ENCODE measurements around the gene ZNF79.

The ZNF79 gene

DNA sequence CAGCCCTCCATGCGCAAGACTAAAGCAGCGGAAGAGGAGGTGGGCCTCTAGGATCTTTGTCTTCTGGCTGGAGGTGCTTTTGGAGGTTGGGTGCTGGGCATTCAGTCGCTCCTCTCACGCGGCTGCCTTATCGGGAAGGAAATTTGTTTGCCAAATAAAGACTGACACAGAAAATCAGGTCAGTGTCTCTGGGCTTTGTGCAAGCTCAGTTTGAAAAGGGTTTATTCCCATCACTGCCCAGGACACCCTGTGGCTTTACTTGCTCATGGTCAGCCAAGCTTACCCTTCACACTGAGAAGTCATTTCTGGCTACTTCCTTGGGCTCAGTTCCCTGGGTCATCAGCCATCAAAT lies 16.7 kb upstream of the ZNF79 start:
- H3K4me1 ChIP-seq (ENCODE audit: control insufficient read depth, insufficient read depth, low read length) = peaks cover 8% of the 10 kb centered on the region
- 82 to 90% methylated on average over 6 of the region's 6 CpGs for WGBS, 2 experiments
- H3K27ac ChIP-seq (ENCODE audit: insufficient read depth, low read depth, low read length, poor library complexity, severe bottlenecking) = no peak overlapping the region
- no peaks in the 10 kb centered on the region for H3K9me3 ChIP-seq (ENCODE audit: control insufficient read depth, low read length)
- peaks cover 11% of the 10 kb centered on the region for H3K36me3 ChIP-seq (ENCODE audit: control insufficient read depth, insufficient read depth, low read length)
- H3K4me3 ChIP-seq (ENCODE audit: insufficient read depth, low read depth, low read length) = no peak overlapping the region
- H3K27me3 ChIP-seq (ENCODE audit: control insufficient read depth, insufficient read depth, low read length, poor library complexity, severe bottlenecking) = no peaks in the 10 kb centered on the region

DNA sequence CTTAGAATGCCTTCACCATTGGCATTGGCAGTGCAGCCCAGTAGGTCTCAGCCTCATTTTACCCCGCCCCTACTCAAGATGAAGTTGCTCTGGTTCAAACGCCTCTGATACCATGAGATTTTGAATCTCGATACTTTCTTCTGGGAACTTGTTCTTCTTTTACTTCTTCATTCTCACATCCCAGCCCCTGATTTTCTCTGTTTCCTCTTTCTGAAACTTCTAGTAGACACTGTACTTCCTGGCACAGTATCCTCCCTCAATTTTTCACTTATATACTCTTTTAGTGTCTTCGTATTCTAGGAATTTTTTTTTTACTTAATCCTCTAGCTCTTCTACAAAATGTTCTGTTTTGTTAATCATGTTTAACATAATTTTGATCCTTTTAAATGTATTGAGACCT lies 13.1 kb upstream of the ZNF79 start:
- no peak overlapping the region for H3K4me3 ChIP-seq (ENCODE audit: insufficient read depth, low read depth, low read length)
- H3K27me3 ChIP-seq (ENCODE audit: control insufficient read depth, insufficient read depth, low read length, poor library complexity, severe bottlenecking) = no peaks in the 10 kb centered on the region
- H3K27ac ChIP-seq (ENCODE audit: insufficient read depth, low read depth, low read length, poor library complexity, severe bottlenecking) = no peak overlapping the region
- H3K36me3 ChIP-seq (ENCODE audit: control insufficient read depth, insufficient read depth, low read length) = no peaks in the 10 kb centered on the region
- WGBS, 2 experiments = 95 to 99% methylated on average over 3 to 4 of the region's 4 CpGs
- H3K4me1 ChIP-seq (ENCODE audit: control insufficient read depth, insufficient read depth, low read length) = peaks cover 8% of the 10 kb centered on the region
- no peaks in the 10 kb centered on the region for H3K9me3 ChIP-seq (ENCODE audit: control insufficient read depth, low read length)

DNA sequence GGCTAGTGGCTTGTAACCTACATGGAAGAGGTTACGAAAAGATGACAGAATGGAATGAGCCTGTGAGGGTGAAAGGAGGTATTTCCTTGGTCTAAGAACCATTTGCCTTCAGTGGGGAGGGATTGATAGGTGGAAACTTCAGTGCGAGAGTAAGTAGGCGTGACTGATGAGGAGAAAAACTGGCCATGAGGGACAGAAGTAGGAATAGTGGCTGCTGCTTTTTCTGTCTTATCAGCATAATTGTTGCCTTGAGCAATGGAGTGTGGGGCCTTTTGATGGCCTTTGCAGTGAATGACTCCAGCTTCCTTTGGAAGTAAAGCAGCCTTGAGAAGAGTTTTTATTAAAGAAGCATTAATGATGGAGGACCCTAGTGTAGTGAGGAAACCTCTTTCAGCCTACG lies 9.0 kb upstream of the ZNF79 start:
- no peaks in the 10 kb centered on the region for H3K4me1 ChIP-seq (ENCODE audit: control insufficient read depth, insufficient read depth, low read length)
- 84 to 94% methylated on average over 4 of the region's 4 CpGs for WGBS, 2 experiments
- H3K36me3 ChIP-seq (ENCODE audit: control insufficient read depth, insufficient read depth, low read length) = no peaks in the 10 kb centered on the region
- no peak overlapping the region for H3K27ac ChIP-seq (ENCODE audit: insufficient read depth, low read depth, low read length, poor library complexity, severe bottlenecking)
- no peaks in the 10 kb centered on the region for H3K27me3 ChIP-seq (ENCODE audit: control insufficient read depth, insufficient read depth, low read length, poor library complexity, severe bottlenecking)
- H3K4me3 ChIP-seq (ENCODE audit: insufficient read depth, low read depth, low read length) = no peak overlapping the region
- no peaks in the 10 kb centered on the region for H3K9me3 ChIP-seq (ENCODE audit: control insufficient read depth, low read length)

DNA sequence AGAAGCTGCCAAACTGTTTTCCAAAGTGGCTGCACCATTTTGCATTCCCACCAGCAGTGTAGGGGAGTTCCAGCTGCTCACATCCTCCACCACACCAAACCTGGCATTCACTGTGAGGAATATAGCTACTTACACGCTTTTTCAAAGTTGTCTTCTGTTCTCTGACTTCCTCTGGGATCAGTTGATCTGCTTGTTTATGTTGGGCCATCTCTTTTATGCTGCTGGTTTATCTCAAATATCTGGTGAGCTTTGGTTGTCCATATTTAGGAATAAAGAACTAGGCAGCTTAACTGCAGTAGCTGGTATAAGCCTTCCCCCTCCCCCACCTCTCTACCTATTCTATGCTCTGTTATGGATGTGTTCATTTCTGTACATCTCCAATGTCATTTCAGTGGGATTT lies 8.5 kb upstream of the ZNF79 start:
- H3K36me3 ChIP-seq (ENCODE audit: control insufficient read depth, insufficient read depth, low read length) = no peaks in the 10 kb centered on the region
- no peak overlapping the region for H3K27ac ChIP-seq (ENCODE audit: insufficient read depth, low read depth, low read length, poor library complexity, severe bottlenecking)
- no peaks in the 10 kb centered on the region for H3K9me3 ChIP-seq (ENCODE audit: control insufficient read depth, low read length)
- 93 to 95% methylated on average over 1 of the region's 1 CpG for WGBS, 2 experiments
- H3K4me1 ChIP-seq (ENCODE audit: control insufficient read depth, insufficient read depth, low read length) = no peaks in the 10 kb centered on the region
- no peaks in the 10 kb centered on the region for H3K27me3 ChIP-seq (ENCODE audit: control insufficient read depth, insufficient read depth, low read length, poor library complexity, severe bottlenecking)
- H3K4me3 ChIP-seq (ENCODE audit: insufficient read depth, low read depth, low read length) = no peak overlapping the region

DNA sequence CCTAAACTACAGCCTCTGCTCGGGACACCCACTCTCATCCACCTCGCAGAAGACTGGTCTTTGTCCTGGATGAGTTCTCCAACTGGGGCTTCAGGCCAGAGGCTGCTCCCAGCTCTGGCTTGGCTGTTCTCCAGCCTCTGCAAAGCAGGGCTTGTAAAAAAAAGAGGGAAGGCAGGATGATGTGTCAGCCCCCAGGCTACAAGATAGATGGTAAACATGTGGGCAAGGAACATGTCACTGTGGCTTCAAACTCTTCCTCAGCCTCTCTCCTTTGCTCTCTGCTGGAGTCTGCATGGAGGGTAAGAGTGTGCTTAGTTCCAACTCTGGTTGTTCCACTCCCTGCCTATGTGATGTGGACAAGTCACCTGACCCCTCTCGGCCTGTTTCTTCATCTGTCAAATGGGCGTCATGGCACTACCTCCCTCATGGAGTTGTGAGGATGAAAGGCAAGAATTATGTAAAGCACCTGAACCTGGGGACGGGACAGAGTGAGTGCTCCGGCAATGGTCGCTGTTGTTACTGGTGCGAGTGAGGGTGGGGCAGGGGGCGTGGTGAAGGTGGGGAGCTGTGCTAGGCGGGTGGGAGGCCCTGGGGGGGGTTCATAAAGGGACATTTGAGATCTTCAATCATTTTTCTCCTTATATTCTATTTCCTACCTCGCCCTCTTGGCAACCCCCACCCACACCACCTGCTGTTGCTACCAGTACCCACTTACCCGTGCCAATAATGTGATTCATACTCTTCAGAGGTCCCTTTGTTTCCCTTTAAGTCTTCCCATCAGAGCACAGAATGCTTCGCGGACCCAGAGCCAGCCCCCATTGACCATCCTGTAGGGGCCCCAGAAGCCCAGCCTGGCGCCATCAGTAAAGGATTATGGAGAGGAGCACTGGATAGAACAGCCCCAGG lies 6.8 kb upstream of the ZNF79 start:
- WGBS, 2 experiments = 86 to 90% methylated on average over 14 to 15 of the region's 15 CpGs
- Histone ChIP-seq H3K4me3 (ENCODE audit: insufficient read depth, low read depth, low read length) (no peak overlapping the region), H3K4me1 (ENCODE audit: control insufficient read depth, insufficient read depth, low read length) (peaks cover 2% of the 10 kb centered on the region), H3K36me3 (ENCODE audit: control insufficient read depth, insufficient read depth, low read length) (no peaks in the 10 kb centered on the region), H3K27me3 (ENCODE audit: control insufficient read depth, insufficient read depth, low read length, poor library complexity, severe bottlenecking) (no peaks in the 10 kb centered on the region), H3K9me3 (ENCODE audit: control insufficient read depth, low read length) (no peaks in the 10 kb centered on the region), H3K27ac (ENCODE audit: insufficient read depth, low read depth, low read length, poor library complexity, severe bottlenecking) (no peak overlapping the region)

DNA sequence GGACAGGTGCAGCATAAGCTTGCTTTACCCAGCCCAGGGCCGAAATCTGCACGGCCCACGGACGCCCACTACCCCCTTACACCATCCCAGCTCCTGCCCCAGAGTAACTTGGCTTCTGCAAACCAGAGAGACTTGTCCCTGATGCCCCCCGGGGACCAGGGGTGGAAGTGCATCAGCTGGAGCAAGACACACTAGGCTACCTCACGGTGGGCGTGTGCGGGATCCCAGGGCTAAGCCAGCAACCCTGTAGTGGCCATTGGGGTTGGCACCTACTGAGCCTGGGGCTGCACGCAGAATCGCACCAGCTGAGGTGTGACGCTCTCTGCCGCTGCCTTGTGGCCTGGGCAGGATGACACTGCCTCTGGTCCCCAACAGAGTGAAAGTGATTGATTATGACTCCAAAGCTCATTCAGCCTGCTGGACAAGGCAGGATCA lies 6.1 kb upstream of the ZNF79 start:
- H3K4me3 ChIP-seq (ENCODE audit: insufficient read depth, low read depth, low read length) = no peak overlapping the region
- H3K9me3 ChIP-seq (ENCODE audit: control insufficient read depth, low read length) = no peaks in the 10 kb centered on the region
- no peaks in the 10 kb centered on the region for H3K27me3 ChIP-seq (ENCODE audit: control insufficient read depth, insufficient read depth, low read length, poor library complexity, severe bottlenecking)
- H3K27ac ChIP-seq (ENCODE audit: insufficient read depth, low read depth, low read length, poor library complexity, severe bottlenecking) = no peak overlapping the region
- WGBS, 2 experiments = 63 to 72% methylated on average over 12 of the region's 12 CpGs
- H3K4me1 ChIP-seq (ENCODE audit: control insufficient read depth, insufficient read depth, low read length) = peaks cover 8% of the 10 kb centered on the region
- no peaks in the 10 kb centered on the region for H3K36me3 ChIP-seq (ENCODE audit: control insufficient read depth, insufficient read depth, low read length)

DNA sequence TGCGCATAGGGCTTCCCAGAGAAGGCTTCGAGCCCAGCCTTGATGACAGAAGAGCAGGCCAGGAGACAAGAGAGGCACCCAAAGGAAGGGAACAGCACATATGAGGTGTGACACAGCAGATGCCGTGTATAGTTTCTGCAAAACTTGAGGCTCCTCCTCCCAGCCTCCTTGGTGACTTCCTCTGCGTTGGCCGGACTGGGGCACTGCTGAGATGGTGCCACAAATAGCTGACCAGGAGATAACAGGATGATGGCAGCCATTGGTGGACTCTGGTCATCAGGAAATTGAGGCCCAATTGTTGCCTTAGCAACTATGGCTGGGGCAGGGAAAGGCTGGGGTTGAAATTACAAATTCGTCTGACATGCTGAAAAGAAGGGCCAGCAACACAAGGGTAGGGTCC lies 4.8 kb upstream of the ZNF79 start:
- Histone ChIP-seq H3K4me1 (ENCODE audit: control insufficient read depth, insufficient read depth, low read length) (peaks cover 8% of the 10 kb centered on the region), H3K27ac (ENCODE audit: insufficient read depth, low read depth, low read length, poor library complexity, severe bottlenecking) (no peak overlapping the region), H3K9me3 (ENCODE audit: control insufficient read depth, low read length) (no peaks in the 10 kb centered on the region), H3K36me3 (ENCODE audit: control insufficient read depth, insufficient read depth, low read length) (no peaks in the 10 kb centered on the region), H3K4me3 (ENCODE audit: insufficient read depth, low read depth, low read length) (no peak overlapping the region), H3K27me3 (ENCODE audit: control insufficient read depth, insufficient read depth, low read length, poor library complexity, severe bottlenecking) (no peaks in the 10 kb centered on the region)
- 91 to 92% methylated on average over 6 of the region's 6 CpGs for WGBS, 2 experiments

DNA sequence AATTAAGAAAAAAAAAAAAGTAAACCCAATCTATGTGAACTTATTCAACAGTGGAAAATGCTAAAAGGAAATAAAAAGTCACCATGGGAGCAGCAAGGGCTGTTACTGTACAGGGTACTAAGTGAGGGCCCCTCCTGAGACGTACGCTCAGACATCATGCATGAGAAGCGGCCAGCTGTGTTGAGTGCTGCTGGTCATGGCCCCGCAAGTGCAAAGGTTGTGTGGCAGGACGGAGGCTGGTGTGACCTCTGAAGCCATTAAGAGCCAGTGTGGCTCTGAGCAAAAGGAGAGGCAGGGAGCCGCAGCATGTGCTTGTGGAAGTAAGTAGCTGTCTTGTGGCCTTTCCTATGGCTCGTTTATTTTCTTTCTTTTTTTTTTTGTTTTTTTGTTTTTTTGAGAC lies 3.1 kb upstream of the ZNF79 start:
- Histone ChIP-seq H3K4me3 (ENCODE audit: insufficient read depth, low read depth, low read length) (no peak overlapping the region), H3K36me3 (ENCODE audit: control insufficient read depth, insufficient read depth, low read length) (no peaks in the 10 kb centered on the region), H3K27ac (ENCODE audit: insufficient read depth, low read depth, low read length, poor library complexity, severe bottlenecking) (no peak overlapping the region), H3K27me3 (ENCODE audit: control insufficient read depth, insufficient read depth, low read length, poor library complexity, severe bottlenecking) (no peaks in the 10 kb centered on the region), H3K9me3 (ENCODE audit: control insufficient read depth, low read length) (no peaks in the 10 kb centered on the region), H3K4me1 (ENCODE audit: control insufficient read depth, insufficient read depth, low read length) (peaks cover 8% of the 10 kb centered on the region)
- WGBS, 2 experiments = 95 to 97% methylated on average over 7 of the region's 7 CpGs

DNA sequence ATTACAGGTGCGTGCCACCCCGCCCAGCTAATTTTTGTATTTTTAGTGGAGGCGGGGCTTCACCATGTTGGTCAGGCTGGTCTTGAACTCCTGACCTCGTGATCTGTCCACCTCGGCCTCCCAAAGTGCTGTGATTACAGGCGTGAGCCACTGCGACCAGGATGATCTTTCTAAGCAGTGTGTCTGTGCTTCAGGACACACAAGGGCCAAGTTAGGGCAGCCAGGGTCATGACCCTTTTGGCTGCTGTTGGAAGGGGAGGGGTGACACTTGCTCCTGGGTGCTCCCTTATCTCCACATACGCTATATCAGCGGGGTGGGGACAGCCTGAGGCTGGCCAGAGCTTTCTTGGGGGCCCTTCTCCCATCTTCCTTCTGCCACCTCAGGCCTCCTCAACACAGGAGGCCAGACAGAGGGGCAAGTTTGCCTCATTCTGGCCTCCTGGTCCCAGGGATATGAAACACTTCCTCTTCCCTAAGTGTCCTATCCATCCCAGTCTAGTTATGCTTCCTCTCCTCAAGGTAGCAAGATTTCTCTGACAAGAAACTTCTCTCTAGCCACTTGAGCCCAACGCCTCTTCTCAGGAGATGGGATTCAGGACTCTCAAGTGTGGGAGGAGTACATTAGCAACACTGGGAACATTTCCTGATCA lies 1.9 kb upstream of the ZNF79 start:
- no peaks in the 10 kb centered on the region for H3K36me3 ChIP-seq (ENCODE audit: control insufficient read depth, insufficient read depth, low read length)
- peaks cover 8% of the 10 kb centered on the region for H3K4me1 ChIP-seq (ENCODE audit: control insufficient read depth, insufficient read depth, low read length)
- no peaks in the 10 kb centered on the region for H3K9me3 ChIP-seq (ENCODE audit: control insufficient read depth, low read length)
- 93 to 94% methylated on average over 10 of the region's 10 CpGs for WGBS, 2 experiments
- H3K27me3 ChIP-seq (ENCODE audit: control insufficient read depth, insufficient read depth, low read length, poor library complexity, severe bottlenecking) = no peaks in the 10 kb centered on the region
- H3K4me3 ChIP-seq (ENCODE audit: insufficient read depth, low read depth, low read length) = peak overlapping the region; percentile 97
- H3K27ac ChIP-seq (ENCODE audit: insufficient read depth, low read depth, low read length, poor library complexity, severe bottlenecking) = no peak overlapping the region

DNA sequence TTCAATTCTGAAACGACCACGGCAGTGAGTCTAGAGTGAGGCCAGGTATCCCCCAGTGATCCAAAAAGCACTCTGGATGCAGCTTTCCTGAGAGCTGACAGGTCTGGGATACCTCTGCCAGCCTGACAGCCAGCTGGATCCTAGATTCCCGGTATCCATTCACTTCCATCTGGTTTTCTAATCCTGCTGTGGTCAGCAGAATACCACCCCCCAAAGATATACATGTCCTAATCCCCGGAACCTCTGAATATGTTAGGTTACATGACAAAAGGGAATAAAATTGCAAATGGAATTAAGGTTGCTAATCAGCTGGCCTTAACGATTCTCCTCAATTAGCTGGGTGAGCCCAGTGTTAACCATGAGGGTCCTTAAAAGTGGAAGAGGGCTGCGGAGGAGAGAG lies 1.4 kb upstream of the ZNF79 start:
- peak overlapping the region; percentile 97 for H3K4me3 ChIP-seq (ENCODE audit: insufficient read depth, low read depth, low read length)
- WGBS, 2 experiments = 73% methylated on average over 6 of the region's 6 CpGs
- no peaks in the 10 kb centered on the region for H3K27me3 ChIP-seq (ENCODE audit: control insufficient read depth, insufficient read depth, low read length, poor library complexity, severe bottlenecking)

More for the DNA sequence above, 1.4 kb upstream of the ZNF79 start:
- H3K36me3 ChIP-seq (ENCODE audit: control insufficient read depth, insufficient read depth, low read length) = no peaks in the 10 kb centered on the region
- H3K4me1 ChIP-seq (ENCODE audit: control insufficient read depth, insufficient read depth, low read length) = peaks cover 8% of the 10 kb centered on the region
- H3K9me3 ChIP-seq (ENCODE audit: control insufficient read depth, low read length) = no peaks in the 10 kb centered on the region
- H3K27ac ChIP-seq (ENCODE audit: insufficient read depth, low read depth, low read length, poor library complexity, severe bottlenecking) = no peak overlapping the region
